HepG2 (cell line): ENCODE data around the gene MUC13. TPM values are rescaled to one million over a fixed set of nuclear protein-coding genes. Genes with fewer than 3 reads are reported as not detected.
A peak's percentile ranks its signal among the peaks of the same experiment; 100 is the strongest.

Experiments
- ARHGAP35 ChIP-seq: sonication (generic); formaldehyde crosslinking; IDR thresholded peaks from 2 replicates; pipeline ENCODE4 v1.9.0; 2022; ENCODE audit warnings: mild to moderate bottlenecking, inconsistent platforms, moderate library complexity, missing genetic modification reagents, borderline replicate concordance
- ARID5B ChIP-seq: IDR thresholded peaks from 2 replicates; pipeline ENCODE4 v1.4.0; 2020; ENCODE audit warnings: mild to moderate bottlenecking, missing genetic modification reagents
- HNRNPL ChIP-seq: fragments of 200-400 bp; formaldehyde crosslinking; IDR thresholded peaks from 2 replicates; pipeline ENCODE4 v1.6.1; 2017; ENCODE audit warnings: mild to moderate bottlenecking, low read depth, low read length
- JUNB ChIP-seq: sonication (generic); formaldehyde crosslinking; IDR thresholded peaks from 2 replicates; pipeline ENCODE4 v1.8.0; 2022; ENCODE audit warnings: missing genetic modification reagents, mild to moderate bottlenecking, borderline replicate concordance
- NR2F6 ChIP-seq, 2 experiments: IDR thresholded peaks; 2 replicates each; pipeline ENCODE4 v1.6.1; 2016; ENCODE audit warnings: antibody characterized with exemption in 1 of 2, mild to moderate bottlenecking in 1 of 2
- PHB2 ChIP-seq: fragments of 450-650 bp; IDR thresholded peaks from 2 replicates; pipeline ENCODE4 v1.6.1; 2018; ENCODE audit not compliant: partially characterized antibody
- ZFX ChIP-seq: sonication (generic); formaldehyde crosslinking; IDR thresholded peaks from 2 replicates; pipeline ENCODE4 v1.4.0; 2020; ENCODE audit warnings: mild to moderate bottlenecking, low read depth, missing genetic modification reagents, moderate library complexity
- ZKSCAN5 ChIP-seq: sonication (generic); formaldehyde crosslinking; IDR thresholded peaks from 2 replicates; pipeline ENCODE4 v1.5.1; 2020; ENCODE audit warnings: mild to moderate bottlenecking, missing genetic modification reagents
- ZNF687 ChIP-seq: sonication (generic); formaldehyde crosslinking; IDR thresholded peaks from 2 replicates; pipeline ENCODE4 v1.5.1; 2020; ENCODE audit warnings: mild to moderate bottlenecking, missing genetic modification reagents, moderate library complexity
- ZNF839 ChIP-seq: sonication (generic); formaldehyde crosslinking; IDR thresholded peaks from 2 replicates; pipeline ENCODE4 v1.4.0; 2020; ENCODE audit warnings: missing genetic modification reagents, mild to moderate bottlenecking, borderline replicate concordance
- ZNF883 ChIP-seq: sonication (generic); formaldehyde crosslinking; IDR thresholded peaks from 2 replicates; pipeline ENCODE4 v1.5.1; 2020; ENCODE audit warnings: mild to moderate bottlenecking, missing genetic modification reagents; ENCODE audit errors: not compliant biosample characterization
- ZSCAN25 ChIP-seq: sonication (generic); formaldehyde crosslinking; IDR thresholded peaks from 2 replicates; pipeline ENCODE4 v1.8.0; 2022; ENCODE audit warnings: mild to moderate bottlenecking, missing genetic modification reagents
- polyA plus RNA-seq, 8 experiments: library from polyadenylated mRNA; depleted of rRNA in 3 of 8; stranded (reverse) in 7 of 8; unstranded in 1 of 8; fragments of >200 nt; fragmentation: Illumina TruSeq in 4 of 8; extraction: Trizol in 4 of 8; gene quantifications; 2 replicates each; pipeline versions ENCODE4 v1.2.1 to v1.2.3, GENCODE V29; 2011 to 2016; ENCODE audit warnings: low read depth in 4 of 8, missing spikeins in 1 of 8, mixed read lengths in 1 of 8; ENCODE audit not compliant: insufficient read depth in 1 of 8
- total RNA-seq, 5 experiments: library from RNA; depleted of rRNA; stranded (reverse); fragments of >200 nt; fragmentation: Illumina TruSeq; extraction: Trizol; gene quantifications; 2 replicates each; pipeline ENCODE4 v1.2.3, GENCODE V29; 2016; ENCODE audit warnings: low read depth in 1 of 5
- TF ChIP-seq, protein P1 (sequence below): sonication (generic); formaldehyde crosslinking; IDR thresholded peaks from 2 replicates; pipeline ENCODE4 v1.4.0; 2020; ENCODE audit warnings: missing genetic modification reagents

MUC13 gene
- total and polyA plus RNA-seq, 2 of the 13 experiments (the other 11 are each of a cell fraction or from before 2014, with no cell fraction given), result 0.04 to 1.2 TPM

DNA sequence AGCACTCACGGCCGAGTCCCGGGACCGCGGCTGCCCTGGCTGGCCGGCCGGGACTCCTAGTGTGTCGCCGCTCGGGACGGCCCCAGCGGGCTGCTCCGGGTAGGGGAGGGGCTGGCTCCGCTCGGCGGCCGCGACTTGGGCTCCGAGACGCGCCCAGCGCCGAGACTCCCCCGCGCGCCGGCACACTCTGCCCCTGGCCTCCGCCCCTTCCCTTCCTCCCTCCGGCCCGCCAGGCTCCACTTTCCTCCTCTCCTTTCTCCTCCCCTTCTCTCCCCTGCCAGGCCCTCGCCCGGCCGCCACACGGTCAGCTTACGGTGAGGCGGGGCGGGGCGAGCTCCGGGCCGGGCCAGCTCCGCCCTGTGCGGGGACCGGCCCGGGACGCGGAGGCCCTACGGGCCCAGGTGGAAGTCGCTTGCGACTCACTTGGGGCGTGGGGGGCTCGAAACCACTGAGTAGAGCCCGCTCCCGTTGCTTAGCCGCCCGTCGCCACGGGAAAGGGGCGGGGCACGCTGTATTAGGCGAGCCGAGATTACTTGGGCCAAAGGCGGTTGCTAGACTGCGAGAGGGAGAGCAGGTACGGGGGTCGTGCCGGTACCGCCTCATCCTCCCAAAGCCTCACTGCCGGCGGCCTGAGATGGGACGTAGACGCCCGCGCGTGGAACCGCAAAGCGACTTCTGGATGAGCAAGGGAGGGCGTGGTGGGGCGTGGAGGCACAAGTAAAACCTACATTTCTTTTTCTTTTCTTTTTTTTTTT lies 47.2 kb downstream of the MUC13 start, which contains the start of gene ITGB5 (continued):
- TF ChIP-seq, protein P1, sequence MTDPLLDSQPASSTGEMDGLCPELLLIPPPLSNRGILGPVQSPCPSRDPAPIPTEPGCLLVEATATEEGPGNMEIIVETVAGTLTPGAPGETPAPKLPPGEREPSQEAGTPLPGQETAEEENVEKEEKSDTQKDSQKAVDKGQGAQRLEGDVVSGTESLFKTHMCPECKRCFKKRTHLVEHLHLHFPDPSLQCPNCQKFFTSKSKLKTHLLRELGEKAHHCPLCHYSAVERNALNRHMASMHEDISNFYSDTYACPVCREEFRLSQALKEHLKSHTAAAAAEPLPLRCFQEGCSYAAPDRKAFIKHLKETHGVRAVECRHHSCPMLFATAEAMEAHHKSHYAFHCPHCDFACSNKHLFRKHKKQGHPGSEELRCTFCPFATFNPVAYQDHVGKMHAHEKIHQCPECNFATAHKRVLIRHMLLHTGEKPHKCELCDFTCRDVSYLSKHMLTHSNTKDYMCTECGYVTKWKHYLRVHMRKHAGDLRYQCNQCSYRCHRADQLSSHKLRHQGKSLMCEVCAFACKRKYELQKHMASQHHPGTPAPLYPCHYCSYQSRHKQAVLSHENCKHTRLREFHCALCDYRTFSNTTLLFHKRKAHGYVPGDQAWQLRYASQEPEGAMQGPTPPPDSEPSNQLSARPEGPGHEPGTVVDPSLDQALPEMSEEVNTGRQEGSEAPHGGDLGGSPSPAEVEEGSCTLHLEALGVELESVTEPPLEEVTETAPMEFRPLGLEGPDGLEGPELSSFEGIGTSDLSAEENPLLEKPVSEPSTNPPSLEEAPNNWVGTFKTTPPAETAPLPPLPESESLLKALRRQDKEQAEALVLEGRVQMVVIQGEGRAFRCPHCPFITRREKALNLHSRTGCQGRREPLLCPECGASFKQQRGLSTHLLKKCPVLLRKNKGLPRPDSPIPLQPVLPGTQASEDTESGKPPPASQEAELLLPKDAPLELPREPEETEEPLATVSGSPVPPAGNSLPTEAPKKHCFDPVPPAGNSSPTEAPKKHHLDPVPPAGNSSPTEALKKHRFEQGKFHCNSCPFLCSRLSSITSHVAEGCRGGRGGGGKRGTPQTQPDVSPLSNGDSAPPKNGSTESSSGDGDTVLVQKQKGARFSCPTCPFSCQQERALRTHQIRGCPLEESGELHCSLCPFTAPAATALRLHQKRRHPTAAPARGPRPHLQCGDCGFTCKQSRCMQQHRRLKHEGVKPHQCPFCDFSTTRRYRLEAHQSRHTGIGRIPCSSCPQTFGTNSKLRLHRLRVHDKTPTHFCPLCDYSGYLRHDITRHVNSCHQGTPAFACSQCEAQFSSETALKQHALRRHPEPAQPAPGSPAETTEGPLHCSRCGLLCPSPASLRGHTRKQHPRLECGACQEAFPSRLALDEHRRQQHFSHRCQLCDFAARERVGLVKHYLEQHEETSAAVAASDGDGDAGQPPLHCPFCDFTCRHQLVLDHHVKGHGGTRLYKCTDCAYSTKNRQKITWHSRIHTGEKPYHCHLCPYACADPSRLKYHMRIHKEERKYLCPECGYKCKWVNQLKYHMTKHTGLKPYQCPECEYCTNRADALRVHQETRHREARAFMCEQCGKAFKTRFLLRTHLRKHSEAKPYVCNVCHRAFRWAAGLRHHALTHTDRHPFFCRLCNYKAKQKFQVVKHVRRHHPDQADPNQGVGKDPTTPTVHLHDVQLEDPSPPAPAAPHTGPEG, result no peak
- TF ChIP-seq HNRNPL, result peak; percentile 40; the same call in 1 of the 2 replicates
- TF ChIP-seq ZNF687 (CRISPR knock-in tag), result peak; percentile 79
- TF ChIP-seq ZSCAN25 (CRISPR knock-in tag), result peak; percentile 79
- TF ChIP-seq ZNF839 (CRISPR knock-in tag), result 0 out of 2 replicates have a peak, but pooled peaks have one; percentile 27
- no peak for TF ChIP-seq NR2F6 (IDR thresholded peaks at IDR 0.05)
- TF ChIP-seq NR2F6 (CRISPR knock-in tag; IDR thresholded peaks at IDR 0.05), result peak; percentile 18; the same call in 1 of the 2 replicates
- TF ChIP-seq JUNB (CRISPR knock-in tag), result peak; percentile 65
- no peak for TF ChIP-seq PHB2
- no peak for TF ChIP-seq ZKSCAN5 (CRISPR knock-in tag)
- TF ChIP-seq ARHGAP35, result 0 out of 2 replicates have a peak, but pooled peaks have one; percentile 26
- peak; percentile 70; the same call in 1 of the 2 replicates for TF ChIP-seq ARID5B (CRISPR knock-in tag)
- no peak for TF ChIP-seq ZNF883
- peak; percentile 87 for TF ChIP-seq ZFX (CRISPR knock-in tag)
